ENCODE measurements around the gene LRRC4C.

DNA sequence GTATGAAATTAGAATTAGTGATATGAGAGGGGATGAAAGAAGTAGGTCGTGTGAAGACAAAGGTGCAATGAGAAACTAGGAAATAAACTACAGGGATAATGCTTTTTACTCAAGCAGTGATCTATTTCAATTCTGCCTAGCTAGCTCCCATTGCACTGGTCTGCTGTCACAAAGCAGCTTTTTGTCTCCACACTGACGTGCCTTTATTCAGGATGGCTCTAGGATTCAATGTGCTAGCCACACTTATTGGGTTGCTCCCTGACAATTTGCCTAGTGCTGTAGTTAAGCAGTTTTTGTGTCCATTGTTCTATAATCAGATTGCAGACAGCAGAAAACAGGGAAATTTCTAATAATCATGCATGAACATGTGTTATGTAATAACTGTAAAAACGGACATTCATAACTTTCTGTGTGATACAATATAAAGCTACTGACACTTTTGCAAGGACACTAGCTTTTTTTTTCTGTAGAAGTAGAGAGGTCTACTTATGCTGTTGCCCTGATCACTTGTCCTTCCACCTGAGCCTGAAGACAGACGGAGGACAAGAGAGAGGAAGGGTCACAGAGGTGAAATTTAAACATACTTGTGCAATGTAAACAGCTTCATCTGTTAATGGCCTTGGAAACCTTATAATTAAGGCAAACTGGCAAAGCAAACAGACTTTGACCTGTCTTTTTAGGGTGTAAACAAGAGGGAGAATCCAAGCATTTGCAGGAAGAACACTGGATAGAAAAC, 269.6 kb downstream of the LRRC4C start:
- TF ChIP-seq, protein P1, sequence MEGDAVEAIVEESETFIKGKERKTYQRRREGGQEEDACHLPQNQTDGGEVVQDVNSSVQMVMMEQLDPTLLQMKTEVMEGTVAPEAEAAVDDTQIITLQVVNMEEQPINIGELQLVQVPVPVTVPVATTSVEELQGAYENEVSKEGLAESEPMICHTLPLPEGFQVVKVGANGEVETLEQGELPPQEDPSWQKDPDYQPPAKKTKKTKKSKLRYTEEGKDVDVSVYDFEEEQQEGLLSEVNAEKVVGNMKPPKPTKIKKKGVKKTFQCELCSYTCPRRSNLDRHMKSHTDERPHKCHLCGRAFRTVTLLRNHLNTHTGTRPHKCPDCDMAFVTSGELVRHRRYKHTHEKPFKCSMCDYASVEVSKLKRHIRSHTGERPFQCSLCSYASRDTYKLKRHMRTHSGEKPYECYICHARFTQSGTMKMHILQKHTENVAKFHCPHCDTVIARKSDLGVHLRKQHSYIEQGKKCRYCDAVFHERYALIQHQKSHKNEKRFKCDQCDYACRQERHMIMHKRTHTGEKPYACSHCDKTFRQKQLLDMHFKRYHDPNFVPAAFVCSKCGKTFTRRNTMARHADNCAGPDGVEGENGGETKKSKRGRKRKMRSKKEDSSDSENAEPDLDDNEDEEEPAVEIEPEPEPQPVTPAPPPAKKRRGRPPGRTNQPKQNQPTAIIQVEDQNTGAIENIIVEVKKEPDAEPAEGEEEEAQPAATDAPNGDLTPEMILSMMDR (conservative IDR thresholded peaks at IDR 0.05 in 1 of 2, IDR thresholded peaks at IDR 0.05 in 1 of 2; ENCODE audit: low read depth in 1 of 2, low read length in 2 of 2), result no peak
- TF ChIP-seq EZH2 (IDR thresholded peaks at IDR 0.05; ENCODE audit: low read length, missing control alignments), result no peak

Data from fibroblast of lung (primary cell).